Panc1 (cell line): ENCODE results near the gene CMIP. TPM values are rescaled to one million over a fixed set of nuclear protein-coding genes. Genes with fewer than 3 reads are reported as not detected.

Experiments used
- ATAC-seq: fragments of 200-7000 bp; cut with Tn5 transposase; 2 replicates; pipeline ENCODE4 v1.9.1; 2020; ENCODE audit warnings: mild to moderate bottlenecking, moderate library complexity
- BruUV-seq: library from RNA; stranded (reverse); fragments of 400-500 nt; replicated peaks from 2 replicates; lab custom pipeline; 2021; lab: Mats Ljungman, UMichigan
- CTCF ChIA-PET: fragments of 300-600 bp; sonication (Branson Sonifier 250); formaldehyde crosslinking; loops from one replicate; lab custom pipeline; 2022; ENCODE audit warnings: antibody characterized with exemption; lab: Charles Lee
- POLR2A ChIA-PET: fragments of 300-600 bp; sonication (Branson Sonifier 250); formaldehyde crosslinking; loops from one replicate; lab custom pipeline; 2022; ENCODE audit warnings: antibody characterized with exemption; lab: Charles Lee
- DNase-seq: peaks from one replicate; pipeline ENCODE4 v3.0.0-alpha.2; 2010; ENCODE audit warnings: low read depth, low spot score
- H3K27ac ChIP-seq: 2 replicates; pipeline ENCODE4 v1.5.1; 2011; ENCODE audit warnings: mild to moderate bottlenecking, low read length, inconsistent platforms
- H3K27me3 ChIP-seq: fragments of 200-500 bp; sonication (Bioruptor generic); 2 replicates; pipeline ENCODE4 v1.6.0; 2014; ENCODE audit warnings: low read length, inconsistent platforms; ENCODE audit not compliant: control insufficient read depth, insufficient read depth
- H3K36me3 ChIP-seq: fragments of 200-500 bp; sonication (Bioruptor generic); 2 replicates; pipeline ENCODE4 v1.5.1; 2014; ENCODE audit warnings: inconsistent platforms, mild to moderate bottlenecking, low read length, moderate library complexity; ENCODE audit not compliant: control insufficient read depth, insufficient read depth
- H3K4me1 ChIP-seq: 2 replicates; pipeline ENCODE4 v1.5.1; 2011; ENCODE audit warnings: inconsistent platforms, mild to moderate bottlenecking, low read length, moderate library complexity; ENCODE audit not compliant: control insufficient read depth, insufficient read depth
- H3K4me3 ChIP-seq, 2 experiments: 2 replicates each; pipeline ENCODE4 v1.5.1; 2011 to 2012; ENCODE audit warnings: low read depth in 2 of 2, low read length in 2 of 2, mild to moderate bottlenecking in 2 of 2, inconsistent platforms in 1 of 2, moderate library complexity in 1 of 2
- H3K9me3 ChIP-seq: fragments of 200-500 bp; sonication (Bioruptor generic); 2 replicates; pipeline ENCODE4 v1.5.1; 2014; ENCODE audit warnings: low read depth, mild to moderate bottlenecking, inconsistent platforms, low read length, moderate library complexity; ENCODE audit not compliant: control insufficient read depth, insufficient read depth
- POLR2AphosphoS5 ChIP-seq: IDR thresholded peaks from 2 replicates; pipeline ENCODE4 v1.6.1; 2012; ENCODE audit warnings: mild to moderate bottlenecking, low read depth, low read length, moderate library complexity
- REST ChIP-seq, 2 experiments: IDR thresholded peaks; 2 replicates each; pipeline ENCODE4 v1.6.1; 2011 to 2012; ENCODE audit warnings: low read depth in 2 of 2, control low read depth in 1 of 2, low read length in 1 of 2, mild to moderate bottlenecking in 1 of 2, moderate library complexity in 1 of 2; ENCODE audit not compliant: insufficient read depth in 1 of 2
- SIN3A ChIP-seq: IDR thresholded peaks from 2 replicates; pipeline ENCODE4 v1.6.1; 2012; ENCODE audit warnings: low read depth, mild to moderate bottlenecking, low read length, moderate library complexity, borderline replicate concordance; ENCODE audit not compliant: insufficient read depth
- TCF7L2 ChIP-seq: IDR thresholded peaks from 2 replicates; pipeline ENCODE4 v1.6.1; 2011; ENCODE audit warnings: mild to moderate bottlenecking, low read depth, low read length, inconsistent platforms
- in situ Hi-C: cut with HindIII; loops from 2 replicates; pipeline ENCODE4 v1.10.0; 2016; ENCODE audit warnings: low sequenced_read_pairs, low pct_unique_long_range_greater_than_20kb
- intact Hi-C: fragments of 100-400 bp; cut with micrococcal nuclease; formaldehyde crosslinking; loops from one replicate; pipeline ENCODE4 v1.10.0; 2022; ENCODE audit not compliant: unreplicated experiment
- total RNA-seq: library from RNA; stranded (reverse); gene quantifications from one replicate; pipeline ENCODE4 v1.2.1, GENCODE V29; 2021; ENCODE audit not compliant: unreplicated experiment
- TF ChIP-seq, protein P1 (sequence below): fragments of 450-650 bp; IDR thresholded peaks from 2 replicates; pipeline ENCODE4 v1.5.1; 2017; ENCODE audit warnings: mild to moderate bottlenecking

The CMIP gene
- total RNA-seq, 1 experiment from 2014 or later: 49.7 TPM

DNA sequence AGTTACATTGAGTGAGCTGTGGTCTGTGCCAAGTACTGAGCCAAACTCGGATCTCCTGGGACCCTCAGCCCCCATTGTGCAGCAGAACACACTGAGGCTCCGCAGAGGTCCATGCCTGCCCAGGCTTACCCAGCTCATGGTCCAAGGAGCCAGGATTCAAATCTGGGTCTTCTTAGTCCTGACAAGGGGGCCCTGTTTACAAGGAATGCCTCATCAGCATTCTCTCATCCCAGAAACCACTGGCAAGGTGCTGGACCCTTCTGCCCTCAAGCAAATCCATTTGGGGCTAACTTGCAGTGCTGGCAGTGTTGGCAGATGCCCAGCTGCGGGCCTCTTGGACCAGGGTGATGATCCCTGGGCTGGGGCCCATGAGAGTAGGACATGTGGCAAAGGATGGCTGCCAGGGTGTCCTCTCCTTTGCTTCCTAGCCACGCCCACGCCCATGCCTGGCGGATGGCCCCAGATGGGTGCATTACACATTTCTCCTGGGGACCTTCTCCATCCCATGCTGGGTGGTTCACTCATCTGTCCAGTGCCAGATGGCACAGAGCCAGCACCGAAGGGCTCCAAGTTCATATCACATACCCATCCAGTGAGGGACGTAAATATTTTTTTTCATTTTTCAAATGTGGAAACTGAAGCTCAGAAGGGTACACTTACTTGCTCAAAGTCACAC, 117.7 kb downstream of the CMIP start:
- no TSS peak for BruUV-seq
- H3K9me3 ChIP-seq: no peaks in the 10 kb centered on the region
- intact Hi-C loops: no loop called here
- POLR2A ChIA-PET: no interaction called here
- no peaks in the 10 kb centered on the region for H3K36me3 ChIP-seq
- TF ChIP-seq, protein P1, sequence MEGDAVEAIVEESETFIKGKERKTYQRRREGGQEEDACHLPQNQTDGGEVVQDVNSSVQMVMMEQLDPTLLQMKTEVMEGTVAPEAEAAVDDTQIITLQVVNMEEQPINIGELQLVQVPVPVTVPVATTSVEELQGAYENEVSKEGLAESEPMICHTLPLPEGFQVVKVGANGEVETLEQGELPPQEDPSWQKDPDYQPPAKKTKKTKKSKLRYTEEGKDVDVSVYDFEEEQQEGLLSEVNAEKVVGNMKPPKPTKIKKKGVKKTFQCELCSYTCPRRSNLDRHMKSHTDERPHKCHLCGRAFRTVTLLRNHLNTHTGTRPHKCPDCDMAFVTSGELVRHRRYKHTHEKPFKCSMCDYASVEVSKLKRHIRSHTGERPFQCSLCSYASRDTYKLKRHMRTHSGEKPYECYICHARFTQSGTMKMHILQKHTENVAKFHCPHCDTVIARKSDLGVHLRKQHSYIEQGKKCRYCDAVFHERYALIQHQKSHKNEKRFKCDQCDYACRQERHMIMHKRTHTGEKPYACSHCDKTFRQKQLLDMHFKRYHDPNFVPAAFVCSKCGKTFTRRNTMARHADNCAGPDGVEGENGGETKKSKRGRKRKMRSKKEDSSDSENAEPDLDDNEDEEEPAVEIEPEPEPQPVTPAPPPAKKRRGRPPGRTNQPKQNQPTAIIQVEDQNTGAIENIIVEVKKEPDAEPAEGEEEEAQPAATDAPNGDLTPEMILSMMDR: no peak
- TF ChIP-seq SIN3A (no peak), TCF7L2 (no peak)
- peaks cover 31% of the 10 kb centered on the region for H3K4me1 ChIP-seq
- ATAC-seq: no peak
- H3K27ac ChIP-seq: no peak overlapping the region
- no peak for DNase-seq
- H3K4me3 ChIP-seq: no peak overlapping the region
- in situ Hi-C loops: no loop called here
- CTCF ChIA-PET: no interaction called here
- no peaks in the 10 kb centered on the region for H3K27me3 ChIP-seq

GRCh38 chr16:81562926-81563325, 118.3 kb downstream of the CMIP start:
- TF ChIP-seq POLR2AphosphoS5: no peak
- no peak for TF ChIP-seq SIN3A
- TF ChIP-seq REST (IDR thresholded peaks at IDR 0.05; ENCODE audit: insufficient read depth in 1 of 2, low read depth in 2 of 2, low read length in 1 of 2): no peak
- TF ChIP-seq TCF7L2: no peak
- TF ChIP-seq, protein P1: no peak
- peaks cover 37% of the 10 kb centered on the region for H3K4me1 ChIP-seq
- no peaks in the 10 kb centered on the region for H3K36me3 ChIP-seq
- no peaks in the 10 kb centered on the region for H3K27me3 ChIP-seq
- H3K27ac ChIP-seq: no peak overlapping the region
- in situ Hi-C loops: no loop called here
- DNase-seq: no peak
- no peak overlapping the region for H3K4me3 ChIP-seq
- intact Hi-C loops: no loop called here
- ATAC-seq: no peak
- ChIA-PET CTCF (no interaction called here), POLR2A (no interaction called here)
- H3K9me3 ChIP-seq: no peaks in the 10 kb centered on the region
- BruUV-seq: no TSS peak
